Left kidney (tissue), 2 donors: Measurements from ENCODE around the gene GPR89A. TPM values are rescaled to one million over a fixed set of nuclear protein-coding genes. Genes with fewer than 3 reads are reported as not detected.
"Not testable (repeated sequence)": the region's sequence is repeated elsewhere in the genome, so short reads cannot be mapped to it uniquely, and the experiment has no call there.

ENCODE experiments used
- DNase-seq: peaks from one replicate; pipeline ENCODE4 v3.0.0-alpha.2; 2013
- polyA plus RNA-seq: library from polyadenylated mRNA; unstranded; fragments of 120-200 nt; gene quantifications from one replicate; pipeline ENCODE4 v1.2.1, GENCODE V29; 2013; ENCODE audit not compliant: insufficient read length

The GPR89A gene
- polyA plus RNA-seq, 1 donor, result 55.5 TPM

DNA sequence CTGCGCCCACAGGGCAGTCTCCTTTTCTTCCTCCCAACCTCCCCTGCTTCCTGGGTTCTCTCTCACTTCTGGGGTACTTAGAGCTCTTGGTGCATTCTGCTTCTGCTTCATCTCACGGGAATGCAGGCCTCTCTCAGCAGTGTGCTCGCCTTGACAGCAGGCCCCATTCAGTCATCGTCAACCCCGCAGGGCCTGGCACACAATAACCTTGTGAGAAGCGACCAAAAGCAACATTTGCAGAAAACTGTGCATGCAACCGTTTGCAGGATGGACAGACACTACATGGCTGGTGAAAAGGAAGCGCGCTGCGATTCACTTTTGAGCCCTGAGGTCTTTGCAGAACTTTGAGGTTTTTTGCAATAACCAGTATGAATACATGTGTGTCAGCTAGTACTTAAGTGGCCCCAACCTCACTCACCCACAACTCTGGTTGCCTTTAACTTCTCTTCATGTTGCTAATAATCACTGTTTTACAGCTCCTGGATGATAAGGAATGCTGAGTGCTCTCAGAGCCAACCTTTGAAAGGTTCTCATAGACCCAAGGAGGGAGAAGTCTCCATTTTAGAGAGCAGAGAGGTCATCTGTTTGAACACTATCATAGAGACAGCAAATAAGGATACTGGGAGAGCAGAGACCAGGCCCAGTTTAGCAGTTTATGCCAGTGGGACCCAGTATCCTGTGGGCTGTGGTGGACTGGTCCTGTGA lies 109.0 kb downstream of the GPR89A start:
- DNase-seq, result no peak

DNA sequence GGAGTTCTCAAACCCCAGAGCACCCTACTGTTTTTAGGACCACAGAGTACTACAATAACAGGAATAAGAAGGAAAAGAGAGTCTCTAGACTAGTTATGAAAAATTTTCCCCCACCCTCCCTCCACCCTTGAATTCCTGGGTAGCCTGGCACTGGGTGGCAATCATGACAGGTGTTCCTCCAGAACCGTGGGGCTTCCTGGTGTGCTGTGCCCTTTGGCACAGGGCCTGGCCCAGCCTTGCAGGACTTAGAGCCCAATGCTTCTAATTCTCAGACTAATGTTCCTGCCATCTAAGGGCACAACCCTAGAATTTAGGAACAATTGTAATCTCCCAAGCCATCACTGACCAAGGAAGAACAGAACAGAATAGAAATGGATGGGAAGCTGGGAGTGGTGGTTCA lies 110.0 kb downstream of the GPR89A start:
- no peak for DNase-seq

DNA sequence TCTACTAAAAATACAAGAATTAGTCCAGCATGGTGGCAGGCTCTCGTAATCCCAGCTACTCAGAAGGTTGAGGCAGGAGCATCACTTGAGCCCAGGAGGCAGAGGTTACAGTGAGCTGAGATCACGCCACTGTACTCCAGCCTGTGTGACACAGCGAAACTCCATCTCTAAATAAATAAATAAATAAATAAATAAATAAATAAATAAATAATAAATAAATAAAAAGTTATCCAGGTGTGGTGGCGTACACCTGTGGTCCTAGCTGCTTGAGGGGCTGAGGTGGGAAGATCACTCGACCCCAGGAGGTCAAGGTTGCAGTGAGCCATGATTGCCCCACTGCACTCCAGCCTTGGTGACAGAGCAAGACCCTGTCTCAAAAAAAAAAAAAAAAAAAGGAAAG lies 110.7 kb downstream of the GPR89A start:
- DNase-seq, result not testable (repeated sequence)

DNA sequence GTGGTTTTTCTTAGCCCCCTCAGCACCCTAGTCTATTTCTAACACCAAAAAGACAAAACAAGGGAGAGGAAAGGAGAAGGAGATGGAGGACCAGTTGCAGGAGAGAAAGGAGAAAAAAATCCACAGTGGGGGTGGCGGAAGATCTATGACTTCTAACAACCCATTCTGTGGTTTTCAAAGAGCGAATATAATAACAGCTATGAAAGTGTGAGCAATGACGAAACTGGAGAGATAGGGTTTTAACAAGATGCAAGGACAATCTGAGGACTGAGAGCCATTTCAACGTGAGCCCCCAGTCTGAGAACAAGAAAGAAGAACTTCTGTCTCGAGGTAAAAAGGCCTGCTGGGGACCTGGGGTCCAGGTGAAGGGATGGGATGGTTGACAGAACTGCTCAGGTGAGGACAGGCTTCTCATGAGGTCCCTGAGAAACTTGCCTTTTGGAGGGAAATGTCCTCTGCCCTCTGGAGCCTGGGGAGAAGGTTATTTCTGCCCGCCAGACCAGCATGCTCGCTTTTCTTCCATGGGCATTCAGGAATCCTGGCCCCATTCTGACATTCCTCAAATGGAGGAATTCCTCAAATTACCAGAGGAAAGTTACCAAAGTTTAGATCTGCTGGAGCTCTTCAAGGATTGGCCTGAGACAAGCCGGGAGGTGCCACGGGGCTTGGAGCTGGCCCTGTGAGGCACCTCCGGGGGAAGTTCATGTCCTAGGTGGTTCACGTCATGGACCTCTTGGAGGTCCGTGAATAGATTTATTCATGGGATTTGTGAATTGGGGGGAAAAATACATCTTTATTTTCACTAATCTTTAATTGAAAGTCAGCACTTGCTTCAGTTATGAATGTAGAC lies 111.7 kb downstream of the GPR89A start, which contains the start of gene CD160:
CD160 (plus strand) TSS at position 270 of the 850 bp plus-strand sequence. CDS start 8,829 bp downstream, outside the sequence.
- no peak for DNase-seq

Other genes with a start within 250 kb of the GPR89A start
- 2.9 TPM for gene NBPF20, start 182.4 kb upstream of the GPR89A start, polyA plus RNA-seq
- gene PDZK1, start 99.4 kb downstream of the GPR89A start, polyA plus RNA-seq, result 192 TPM
- gene CD160, start 111.5 kb downstream of the GPR89A start, polyA plus RNA-seq, result 3.5 TPM
- gene RNF115, start 216.1 kb downstream of the GPR89A start, polyA plus RNA-seq, result 25.6 TPM
- gene POLR3C, start 216.2 kb downstream of the GPR89A start, polyA plus RNA-seq, result 39.4 TPM
- 7.0 TPM for gene NUDT17, start 237.6 kb downstream of the GPR89A start, polyA plus RNA-seq